WTC11 (cell line): Measurements from ENCODE around the gene ATP6V1F. TPM values are rescaled to one million over a fixed set of nuclear protein-coding genes. Genes with fewer than 3 reads are reported as not detected.

Experiments used
- ATAC-seq: fragments of 200-7000 bp; cut with Tn5 transposase; 2 replicates; pipeline ENCODE4 v1.10.0; 2021; ENCODE audit warnings: mild to moderate bottlenecking, moderate library complexity
- CTCF ChIA-PET: fragments of 300-600 bp; sonication (Branson Sonifier 250); formaldehyde crosslinking; loops from one replicate; lab custom pipeline; 2021; ENCODE audit warnings: antibody characterized with exemption; lab: Charles Lee
- POLR2A ChIA-PET: fragments of 350-600 bp; sonication (Branson Sonifier 250); formaldehyde crosslinking; loops from one replicate; lab custom pipeline; 2021; ENCODE audit warnings: antibody characterized with exemption; lab: Charles Lee
- DNase-seq: peaks from one replicate; pipeline ENCODE4 v3.0.0; 2021; ENCODE audit warnings: low spot score
- H3K27ac Mint-ChIP-seq: 2 replicates; pipeline ENCODE4 v1.8.0; 2021; ENCODE audit warnings: mixed read lengths
- H3K27me3 Mint-ChIP-seq: 2 replicates; pipeline ENCODE4 v1.8.0; 2021; ENCODE audit warnings: low read depth, mild to moderate bottlenecking, moderate library complexity, mixed read lengths
- H3K36me3 Mint-ChIP-seq: 2 replicates; pipeline ENCODE4 v1.8.0; 2021; ENCODE audit warnings: mixed read lengths
- H3K4me1 Mint-ChIP-seq: 2 replicates; pipeline ENCODE4 v1.8.0; 2022; ENCODE audit warnings: mixed read lengths
- H3K4me3 Mint-ChIP-seq: 2 replicates; pipeline ENCODE4 v1.8.0; 2021; ENCODE audit warnings: mild to moderate bottlenecking, moderate library complexity, mixed read lengths
- H3K9me3 Mint-ChIP-seq: 2 replicates; pipeline ENCODE4 v1.8.0; 2021; ENCODE audit warnings: mixed read lengths
- ARID4B ChIP-seq: sonication (generic); formaldehyde crosslinking; IDR thresholded peaks from 2 replicates; pipeline ENCODE4 v1.8.0; 2023; ENCODE audit warnings: missing genetic modification reagents, mild to moderate bottlenecking, borderline replicate concordance
- CTCF ChIP-seq: fragments of 200-600 bp; IDR thresholded peaks from 2 replicates; pipeline ENCODE4 v1.8.0; 2022; ENCODE audit warnings: antibody characterized with exemption
- ERG ChIP-seq: fragments of 250-450 bp; sonication (Bioruptor Pico); IDR thresholded peaks from 2 replicates; pipeline ENCODE4 v1.8.0; 2021; ENCODE audit warnings: mild to moderate bottlenecking
- ESRRA ChIP-seq: sonication (generic); formaldehyde crosslinking; IDR thresholded peaks from 2 replicates; pipeline ENCODE4 v1.8.1; 2022; ENCODE audit warnings: mild to moderate bottlenecking, missing genetic modification reagents, borderline replicate concordance
- FOXJ3 ChIP-seq: sonication (generic); formaldehyde crosslinking; IDR thresholded peaks from 2 replicates; pipeline ENCODE4 v1.9.0; 2021; ENCODE audit warnings: missing genetic modification reagents, mild to moderate bottlenecking, borderline replicate concordance
- GTF2I ChIP-seq: fragments of 250-450 bp; sonication (Bioruptor Pico); conservative IDR thresholded peaks from 2 replicates; pipeline ENCODE4 v1.4.0; 2021; ENCODE audit warnings: mild to moderate bottlenecking
- HMGA2 ChIP-seq: fragments of 250-450 bp; sonication (Bioruptor Pico); IDR thresholded peaks from 2 replicates; pipeline ENCODE4 v1.4.0; 2021; ENCODE audit warnings: mild to moderate bottlenecking, moderate library complexity
- MXD4 ChIP-seq: fragments of 250-450 bp; sonication (Bioruptor Pico); IDR thresholded peaks from 2 replicates; pipeline ENCODE4 v1.8.0; 2021; ENCODE audit warnings: mild to moderate bottlenecking, moderate library complexity, borderline replicate concordance
- MYBL2 ChIP-seq: sonication (generic); formaldehyde crosslinking; IDR thresholded peaks from 2 replicates; pipeline ENCODE4 v1.8.1; 2023; ENCODE audit warnings: mild to moderate bottlenecking, moderate library complexity, missing genetic modification reagents
- NFE2L1 ChIP-seq: sonication (generic); formaldehyde crosslinking; IDR thresholded peaks from 2 replicates; pipeline ENCODE4 v1.8.1; 2023; ENCODE audit warnings: missing genetic modification reagents
- NFYB ChIP-seq: sonication (generic); formaldehyde crosslinking; conservative IDR thresholded peaks from 2 replicates; pipeline ENCODE4 v1.8.0; 2022; ENCODE audit warnings: low read depth, missing genetic modification reagents
- NR1H2 ChIP-seq: sonication (generic); formaldehyde crosslinking; IDR thresholded peaks from 2 replicates; pipeline ENCODE4 v1.9.0; 2021; ENCODE audit warnings: mild to moderate bottlenecking, moderate library complexity, missing genetic modification reagents
- RELA ChIP-seq: sonication (generic); formaldehyde crosslinking; IDR thresholded peaks from 2 replicates; pipeline ENCODE4 v1.8.1; 2022; ENCODE audit warnings: missing genetic modification reagents, mild to moderate bottlenecking, borderline replicate concordance
- RORB ChIP-seq: fragments of 250-450 bp; sonication (Bioruptor Pico); IDR thresholded peaks from 2 replicates; pipeline ENCODE4 v1.9.0; 2021; ENCODE audit warnings: mild to moderate bottlenecking
- ZNF416 ChIP-seq: fragments of 250-450 bp; sonication (Bioruptor Pico); IDR thresholded peaks from 2 replicates; pipeline ENCODE4 v1.9.0; 2021; ENCODE audit warnings: mild to moderate bottlenecking, inconsistent platforms
- ZSCAN18 ChIP-seq: fragments of 250-450 bp; sonication (Bioruptor Pico); IDR thresholded peaks from 2 replicates; pipeline ENCODE4 v2.1.2; 2022; ENCODE audit warnings: mild to moderate bottlenecking, moderate library complexity
- total RNA-seq: library from RNA; stranded (reverse); gene quantifications from 3 replicates; pipeline ENCODE4 v1.2.3, GENCODE V29; 2021

Gene ATP6V1F
- total RNA-seq, 1 experiment from 2014 or later = 117 TPM

GRCh38 chr7:128815289-128815942, 47.2 kb upstream of the ATP6V1F start:
- peaks cover 2% of the 10 kb centered on the region for H3K36me3 Mint-ChIP-seq
- POLR2A ChIA-PET = no interaction called here
- H3K27me3 Mint-ChIP-seq = no peaks in the 10 kb centered on the region
- no peak overlapping the region for H3K4me3 Mint-ChIP-seq
- DNase-seq = no peak
- TF ChIP-seq RELA = no peak
- no peak for TF ChIP-seq HMGA2
- TF ChIP-seq FOXJ3 (CRISPR knock-in tag) = no peak
- no peak for TF ChIP-seq ZNF416 (CRISPR knock-in tag)
- no peak for TF ChIP-seq ZSCAN18 (CRISPR knock-in tag)
- no peak for TF ChIP-seq MXD4 (CRISPR knock-in tag)
- no peak for TF ChIP-seq ARID4B
- TF ChIP-seq, all 79 proteins: peak for 0
- no peaks in the 10 kb centered on the region for H3K9me3 Mint-ChIP-seq
- no peak overlapping the region for H3K27ac Mint-ChIP-seq
- H3K4me1 Mint-ChIP-seq = no peaks in the 10 kb centered on the region
- ATAC-seq = no peak
- CTCF ChIA-PET = interaction anchor here (1.4 to 2.2 kb wide), 2 partner anchors 16 to 21 kb away, joined by 3 to 5 read pairs; no protein-coding TSS in a partner anchor

- TF ChIP-seq GTF2I (CRISPR knock-in tag) = no peak
- TF ChIP-seq RELA = no peak
- no peak for TF ChIP-seq ZNF416 (CRISPR knock-in tag)
- no peak for TF ChIP-seq MYBL2 (CRISPR knock-in tag)
- no peak for TF ChIP-seq CTCF
- no peak for TF ChIP-seq RORB (CRISPR knock-in tag)
- no peak for TF ChIP-seq ZSCAN18 (CRISPR knock-in tag)
- no peak for TF ChIP-seq NFE2L1 (CRISPR knock-in tag)
- no peak for TF ChIP-seq ERG (CRISPR knock-in tag)
- TF ChIP-seq ESRRA (CRISPR knock-in tag) = no peak
- TF ChIP-seq NFYB (CRISPR knock-in tag) = no peak
- TF ChIP-seq NR1H2 = no peak
- Mint-ChIP-seq H3K9me3 (no peaks in the 10 kb centered on the region), H3K27me3 (no peaks in the 10 kb centered on the region), H3K36me3 (peaks cover 2% of the 10 kb centered on the region), H3K4me1 (no peaks in the 10 kb centered on the region), H3K4me3 (no peak overlapping the region), H3K27ac (no peak overlapping the region)
- no peak for DNase-seq
- CTCF ChIA-PET = interaction anchor here (0.9 kb wide), 1 partner anchor 49 kb away, joined by 3 read pairs; no protein-coding TSS in a partner anchor
- ATAC-seq = no peak
- POLR2A ChIA-PET = no interaction called here
Observed at GRCh38 chr7:128818694-128819093, 44.0 kb upstream of the ATP6V1F start.
